ENCODE results near the gene BAG1.

Gene BAG1

DNA sequence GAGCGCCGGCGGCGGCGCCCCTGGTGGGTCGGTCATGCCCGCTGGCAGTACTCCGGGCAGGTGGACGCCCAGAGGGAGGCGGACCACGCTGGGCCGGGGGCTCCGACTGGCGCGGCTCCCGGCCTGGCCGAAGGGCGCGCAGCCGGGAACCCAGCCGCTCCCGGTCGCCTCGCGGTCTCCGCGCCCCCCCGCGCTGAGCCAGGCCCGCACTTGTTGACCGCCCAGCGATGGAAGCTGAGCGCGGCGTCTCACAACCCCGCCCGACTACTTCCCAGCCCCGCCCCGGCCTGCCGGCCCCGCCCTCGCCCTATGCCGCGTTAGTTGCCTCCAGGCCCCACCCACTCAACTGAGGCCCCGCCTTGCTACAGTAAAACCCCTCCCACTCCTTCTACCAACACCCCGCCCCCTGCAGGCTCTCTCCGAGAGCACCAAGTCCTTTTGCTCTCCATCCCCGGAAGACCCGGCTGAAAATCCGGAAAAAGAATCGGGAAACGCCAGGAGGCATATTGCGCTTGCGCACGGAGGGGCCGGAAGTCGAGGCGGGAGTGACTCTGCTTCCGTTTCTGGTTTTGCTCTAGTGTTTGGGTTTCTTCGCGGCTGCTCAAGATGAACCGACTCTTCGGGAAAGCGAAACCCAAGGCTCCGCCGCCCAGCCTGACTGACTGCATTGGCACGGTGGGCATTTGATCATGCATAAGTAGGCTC lies at the start of gene BAG1, which contains the start of gene CHMP5:
BAG1 (minus strand) TSS at position 236 of the 705 bp plus-strand sequence.
CHMP5 (plus strand) TSS at position 577 of the 705 bp plus-strand sequence; CDS start at position 607, 30 bp downstream.
- DNase-seq, result peak; percentile 99
- TF ChIP-seq GATA1 (IDR thresholded peaks at IDR 0.05; ENCODE audit: low read depth, low read length) (no peak), POLR2A (IDR thresholded peaks at IDR 0.05; ENCODE audit: low read length) (peak; percentile 75)

DNA sequence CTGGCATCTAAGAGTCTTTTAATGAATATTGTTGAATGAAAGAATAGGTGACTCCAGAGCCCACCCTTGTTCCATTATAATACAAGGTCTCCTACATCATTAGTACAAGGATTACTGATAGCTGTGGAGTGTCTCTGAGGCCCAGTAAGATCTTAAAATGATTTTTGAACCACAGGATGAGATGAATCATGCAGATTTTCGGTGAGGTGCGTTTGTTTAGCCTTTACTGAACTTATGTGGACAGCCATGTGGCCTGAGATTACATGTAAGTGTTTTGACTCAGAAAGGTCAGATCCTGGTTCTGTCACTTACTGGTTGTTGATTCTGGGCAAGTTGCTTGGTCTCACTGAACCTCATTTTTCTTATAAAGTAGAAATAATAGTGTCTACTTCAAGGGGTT lies 47.4 kb upstream of the BAG1 start:
- no peak for DNase-seq
- TF ChIP-seq GATA1 (IDR thresholded peaks at IDR 0.05; ENCODE audit: low read depth, low read length), result no peak
- TF ChIP-seq POLR2A (IDR thresholded peaks at IDR 0.05; ENCODE audit: low read length), result no peak

DNA sequence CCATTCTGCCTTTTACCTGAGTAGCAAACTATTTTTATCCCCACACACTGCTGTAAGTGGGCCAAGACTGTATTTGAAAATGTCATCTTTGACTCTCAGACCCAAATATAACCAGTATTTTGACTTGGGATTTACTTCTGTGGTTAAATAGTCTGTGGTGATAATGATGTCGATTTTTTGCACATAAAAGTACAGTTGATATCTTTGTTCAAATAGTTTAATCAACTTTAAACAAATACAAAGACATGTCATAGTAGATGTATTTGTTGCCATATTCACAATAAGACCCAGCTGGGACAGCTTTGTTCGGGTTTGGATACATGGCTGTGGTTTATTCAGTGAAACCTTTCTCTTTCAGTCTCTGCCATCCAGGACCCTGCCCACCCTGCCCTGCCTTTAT lies 46.2 kb upstream of the BAG1 start:
- no peak for DNase-seq
- no peak for TF ChIP-seq POLR2A (IDR thresholded peaks at IDR 0.05; ENCODE audit: low read length)

- DNase-seq, result no peak
- TF ChIP-seq POLR2A (IDR thresholded peaks at IDR 0.05; ENCODE audit: low read length) (no peak), GATA1 (IDR thresholded peaks at IDR 0.05; ENCODE audit: low read depth, low read length) (no peak)
Observed at GRCh38 chr9:33309903-33310302, 45.4 kb upstream of the BAG1 start.

DNA sequence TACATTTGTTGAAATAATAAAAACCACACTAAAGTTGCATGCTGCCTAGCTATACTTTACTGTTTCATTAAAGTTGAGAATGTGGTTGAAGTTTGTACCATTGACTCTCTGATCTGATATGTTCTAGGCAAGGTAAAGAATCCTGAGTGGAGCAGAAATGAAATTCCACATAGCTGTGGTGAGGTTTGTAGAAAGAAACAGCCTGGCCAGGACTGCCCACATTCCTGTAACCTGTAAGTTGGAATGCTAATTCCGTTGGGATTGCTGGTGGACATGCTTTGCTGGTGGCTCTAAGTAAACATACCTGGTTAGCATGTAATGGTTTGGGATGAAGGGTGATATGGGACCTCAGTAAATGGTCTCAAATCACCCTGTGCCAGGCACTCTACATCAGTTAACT lies 42.6 kb upstream of the BAG1 start:
- no peak for DNase-seq
- TF ChIP-seq GATA1 (IDR thresholded peaks at IDR 0.05; ENCODE audit: low read depth, low read length), result no peak
- no peak for TF ChIP-seq POLR2A (IDR thresholded peaks at IDR 0.05; ENCODE audit: low read length)

GRCh38 chr9:33306037-33306436 lies 41.5 kb upstream of the BAG1 start:
- TF ChIP-seq GATA1 (IDR thresholded peaks at IDR 0.05; ENCODE audit: low read depth, low read length) (no peak), POLR2A (IDR thresholded peaks at IDR 0.05; ENCODE audit: low read length) (no peak)
- DNase-seq, result peak in 1 of 2 experiments; percentile 19

- no peak for DNase-seq
- TF ChIP-seq GATA1 (IDR thresholded peaks at IDR 0.05; ENCODE audit: low read depth, low read length) (no peak), POLR2A (IDR thresholded peaks at IDR 0.05; ENCODE audit: low read length) (no peak)
Observed at GRCh38 chr9:33304362-33304761, 39.9 kb upstream of the BAG1 start.

DNA sequence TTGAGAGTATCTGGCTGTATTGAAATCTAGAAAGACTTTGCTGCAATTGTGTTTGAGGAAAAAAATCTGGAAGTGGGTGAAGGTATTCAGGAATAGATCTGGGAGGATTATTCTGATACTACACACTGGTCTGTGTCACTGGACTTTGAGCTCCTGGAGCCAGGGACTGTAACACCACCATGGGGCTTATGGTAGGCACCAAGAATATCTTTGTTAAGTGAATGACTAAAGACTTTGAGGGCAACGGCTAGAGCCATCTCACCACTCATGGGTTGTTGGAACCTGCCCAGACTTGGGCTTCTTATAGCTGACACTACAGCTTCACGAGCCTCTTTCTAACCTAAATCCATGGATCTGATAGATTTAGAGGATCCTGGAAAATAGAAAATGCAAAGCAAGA lies 36.0 kb upstream of the BAG1 start:
- no peak for DNase-seq
- TF ChIP-seq POLR2A (IDR thresholded peaks at IDR 0.05; ENCODE audit: low read length), result no peak
- no peak for TF ChIP-seq GATA1 (IDR thresholded peaks at IDR 0.05; ENCODE audit: low read depth, low read length)

DNA sequence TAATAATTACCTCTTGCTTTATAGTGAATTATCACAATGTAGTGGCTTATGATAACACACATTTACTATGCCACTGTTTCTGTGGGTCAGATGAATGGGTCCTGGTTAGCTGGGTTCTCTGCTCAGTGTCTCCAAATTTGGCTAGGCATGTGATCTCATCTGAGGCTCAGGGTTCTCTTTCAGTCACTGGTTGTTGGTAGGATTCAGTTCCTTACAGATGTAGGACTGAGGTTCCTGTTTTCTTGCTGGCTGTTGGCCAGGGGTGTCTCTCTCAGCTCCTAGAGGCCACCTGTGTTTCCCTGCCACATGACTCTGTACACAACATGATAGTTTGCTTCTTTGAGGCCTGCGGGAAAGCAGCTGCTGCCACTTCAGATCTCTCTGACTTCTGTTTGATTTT lies 32.9 kb upstream of the BAG1 start:
- TF ChIP-seq GATA1 (IDR thresholded peaks at IDR 0.05; ENCODE audit: low read depth, low read length) (no peak), POLR2A (IDR thresholded peaks at IDR 0.05; ENCODE audit: low read length) (no peak)
- peak; percentile 35 to 64 for DNase-seq

GRCh38 chr9:33295571-33295970 lies 31.1 kb upstream of the BAG1 start:
- no peak for TF ChIP-seq GATA1 (IDR thresholded peaks at IDR 0.05; ENCODE audit: low read depth, low read length)
- no peak for TF ChIP-seq POLR2A (IDR thresholded peaks at IDR 0.05; ENCODE audit: low read length)
- no peak for DNase-seq

DNA sequence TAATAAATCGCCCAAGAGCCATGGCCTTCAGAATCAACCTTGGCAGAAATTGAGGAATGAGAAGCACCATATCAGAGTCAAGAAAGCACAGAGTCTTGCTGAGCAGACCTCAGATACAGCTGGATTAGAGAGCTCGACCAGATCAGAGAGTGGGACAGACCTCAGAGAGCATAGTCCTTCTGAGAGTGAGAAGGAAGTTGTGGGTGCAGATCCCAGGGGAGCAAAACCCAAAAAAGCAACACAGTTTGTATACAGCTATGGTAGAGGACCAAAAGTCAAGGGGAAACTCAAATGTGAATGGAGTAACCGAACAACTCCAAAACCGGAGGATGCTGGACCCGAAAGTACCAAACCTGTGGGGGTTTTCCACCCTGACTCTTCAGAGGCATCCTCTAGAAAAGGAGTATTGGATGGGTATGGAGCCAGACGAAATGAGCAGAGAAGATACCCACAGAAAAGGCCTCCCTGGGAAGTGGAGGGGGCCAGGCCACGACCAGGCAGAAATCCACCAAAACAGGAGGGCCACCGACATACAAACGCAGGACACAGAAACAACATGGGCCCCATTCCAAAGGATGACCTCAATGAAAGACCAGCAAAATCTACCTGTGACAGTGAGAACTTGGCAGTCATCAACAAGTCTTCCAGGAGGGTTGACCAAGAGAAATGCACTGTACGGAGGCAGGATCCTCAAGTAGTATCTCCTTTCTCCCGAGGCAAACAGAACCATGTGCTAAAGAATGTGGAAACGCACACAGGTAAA lies 30.3 kb upstream of the BAG1 start:
- no peak for TF ChIP-seq POLR2A (IDR thresholded peaks at IDR 0.05; ENCODE audit: low read length)
- TF ChIP-seq GATA1 (IDR thresholded peaks at IDR 0.05; ENCODE audit: low read depth, low read length), result no peak
- DNase-seq, result no peak

GRCh38 chr9:33293782-33294181 lies 29.3 kb upstream of the BAG1 start:
- no peak for TF ChIP-seq POLR2A (IDR thresholded peaks at IDR 0.05; ENCODE audit: low read length)
- TF ChIP-seq GATA1 (IDR thresholded peaks at IDR 0.05; ENCODE audit: low read depth, low read length), result no peak

GRCh38 chr9:33291901-33292300 lies 27.4 kb upstream of the BAG1 start:
- no peak for DNase-seq
- no peak for TF ChIP-seq GATA1 (IDR thresholded peaks at IDR 0.05; ENCODE audit: low read depth, low read length)
- TF ChIP-seq POLR2A (IDR thresholded peaks at IDR 0.05; ENCODE audit: low read length), result no peak

More at GRCh38 chr9:33293782-33294181, 29.3 kb upstream of the BAG1 start:
- no peak for DNase-seq

- TF ChIP-seq GATA1 (IDR thresholded peaks at IDR 0.05; ENCODE audit: low read depth, low read length), result no peak
- TF ChIP-seq POLR2A (IDR thresholded peaks at IDR 0.05; ENCODE audit: low read length), result no peak
- DNase-seq, result no peak
Observed at GRCh38 chr9:33291031-33291397, 26.5 kb upstream of the BAG1 start.
